ENCODE measurements around the gene FA2H. TPM values are rescaled to one million over a fixed set of nuclear protein-coding genes. Genes with fewer than 3 reads are reported as not detected.

The FA2H gene
- total and polyA plus RNA-seq, 10 of the 15 experiments (the other 5 are each of a cell fraction or from before 2014, with no cell fraction given), result 0.05 to 0.73 (median 0.51) TPM; not detected in 3

DNA sequence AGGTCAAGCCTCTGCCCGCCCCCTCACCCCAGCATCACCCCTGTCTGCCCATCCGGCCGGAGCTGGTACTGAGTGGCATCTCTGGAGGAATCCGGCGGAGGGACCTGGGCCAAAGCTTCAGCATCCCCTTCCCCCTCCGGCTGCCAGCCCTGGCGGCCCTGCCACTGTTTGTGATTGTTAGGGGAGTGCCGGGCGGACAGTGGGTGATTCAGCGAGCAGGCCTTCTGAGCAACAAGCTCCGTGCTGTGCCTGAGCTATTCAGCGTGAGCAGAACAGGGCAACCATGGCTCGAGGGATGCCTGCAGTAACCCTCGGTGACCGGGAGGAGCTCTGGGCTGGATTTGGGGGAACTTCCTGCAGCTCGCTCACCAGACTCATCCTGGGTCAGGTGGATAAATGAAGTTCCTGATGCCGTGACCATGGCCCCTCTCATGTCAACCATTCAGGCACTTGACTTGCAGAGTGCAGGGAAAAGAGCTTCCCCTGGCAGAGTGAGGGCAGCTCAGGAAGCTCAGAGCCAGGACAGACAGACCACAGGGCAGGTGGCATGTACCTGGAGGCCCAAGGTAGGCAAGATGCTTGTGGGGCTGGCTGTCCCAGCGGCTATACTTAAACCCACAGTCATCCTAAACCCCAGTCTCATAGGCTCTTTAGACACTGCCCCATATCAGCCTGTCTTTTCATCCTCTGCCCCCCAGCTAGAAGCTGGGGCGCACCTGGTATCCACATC is 49.6 kb downstream of the FA2H start (continued):
- TF ChIP-seq, protein P1, sequence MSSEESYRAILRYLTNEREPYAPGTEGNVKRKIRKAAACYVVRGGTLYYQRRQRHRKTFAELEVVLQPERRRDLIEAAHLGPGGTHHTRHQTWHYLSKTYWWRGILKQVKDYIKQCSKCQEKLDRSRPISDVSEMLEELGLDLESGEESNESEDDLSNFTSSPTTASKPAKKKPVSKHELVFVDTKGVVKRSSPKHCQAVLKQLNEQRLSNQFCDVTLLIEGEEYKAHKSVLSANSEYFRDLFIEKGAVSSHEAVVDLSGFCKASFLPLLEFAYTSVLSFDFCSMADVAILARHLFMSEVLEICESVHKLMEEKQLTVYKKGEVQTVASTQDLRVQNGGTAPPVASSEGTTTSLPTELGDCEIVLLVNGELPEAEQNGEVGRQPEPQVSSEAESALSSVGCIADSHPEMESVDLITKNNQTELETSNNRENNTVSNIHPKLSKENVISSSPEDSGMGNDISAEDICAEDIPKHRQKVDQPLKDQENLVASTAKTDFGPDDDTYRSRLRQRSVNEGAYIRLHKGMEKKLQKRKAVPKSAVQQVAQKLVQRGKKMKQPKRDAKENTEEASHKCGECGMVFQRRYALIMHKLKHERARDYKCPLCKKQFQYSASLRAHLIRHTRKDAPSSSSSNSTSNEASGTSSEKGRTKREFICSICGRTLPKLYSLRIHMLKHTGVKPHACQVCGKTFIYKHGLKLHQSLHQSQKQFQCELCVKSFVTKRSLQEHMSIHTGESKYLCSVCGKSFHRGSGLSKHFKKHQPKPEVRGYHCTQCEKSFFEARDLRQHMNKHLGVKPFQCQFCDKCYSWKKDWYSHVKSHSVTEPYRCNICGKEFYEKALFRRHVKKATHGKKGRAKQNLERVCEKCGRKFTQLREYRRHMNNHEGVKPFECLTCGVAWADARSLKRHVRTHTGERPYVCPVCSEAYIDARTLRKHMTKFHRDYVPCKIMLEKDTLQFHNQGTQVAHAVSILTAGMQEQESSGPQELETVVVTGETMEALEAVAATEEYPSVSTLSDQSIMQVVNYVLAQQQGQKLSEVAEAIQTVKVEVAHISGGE (CRISPR knock-in tag; IDR thresholded peaks at IDR 0.05), result no peak
- TF ChIP-seq SMAD5 (IDR thresholded peaks at IDR 0.05; ENCODE audit: low read depth) (no peak), EZH2 (IDR thresholded peaks at IDR 0.05; ENCODE audit: borderline replicate concordance, control insufficient read depth, low read depth, low read length) (no peak), MEF2B (IDR thresholded peaks at IDR 0.05; ENCODE audit: partially characterized antibody, poor library complexity, severe bottlenecking) (no peak), RB1 (IDR thresholded peaks at IDR 0.05; ENCODE audit: borderline replicate concordance) (no peak), BACH1 (IDR thresholded peaks at IDR 0.05; ENCODE audit: borderline replicate concordance) (no peak), POLR2AphosphoS5 (IDR thresholded peaks at IDR 0.05; ENCODE audit: low read length) (no peak), GATAD2B (conservative IDR thresholded peaks at IDR 0.05; ENCODE audit: low read depth) (no peak), MLLT1 (IDR thresholded peaks at IDR 0.05) (no peak)
- TF ChIP-seq, protein P2, sequence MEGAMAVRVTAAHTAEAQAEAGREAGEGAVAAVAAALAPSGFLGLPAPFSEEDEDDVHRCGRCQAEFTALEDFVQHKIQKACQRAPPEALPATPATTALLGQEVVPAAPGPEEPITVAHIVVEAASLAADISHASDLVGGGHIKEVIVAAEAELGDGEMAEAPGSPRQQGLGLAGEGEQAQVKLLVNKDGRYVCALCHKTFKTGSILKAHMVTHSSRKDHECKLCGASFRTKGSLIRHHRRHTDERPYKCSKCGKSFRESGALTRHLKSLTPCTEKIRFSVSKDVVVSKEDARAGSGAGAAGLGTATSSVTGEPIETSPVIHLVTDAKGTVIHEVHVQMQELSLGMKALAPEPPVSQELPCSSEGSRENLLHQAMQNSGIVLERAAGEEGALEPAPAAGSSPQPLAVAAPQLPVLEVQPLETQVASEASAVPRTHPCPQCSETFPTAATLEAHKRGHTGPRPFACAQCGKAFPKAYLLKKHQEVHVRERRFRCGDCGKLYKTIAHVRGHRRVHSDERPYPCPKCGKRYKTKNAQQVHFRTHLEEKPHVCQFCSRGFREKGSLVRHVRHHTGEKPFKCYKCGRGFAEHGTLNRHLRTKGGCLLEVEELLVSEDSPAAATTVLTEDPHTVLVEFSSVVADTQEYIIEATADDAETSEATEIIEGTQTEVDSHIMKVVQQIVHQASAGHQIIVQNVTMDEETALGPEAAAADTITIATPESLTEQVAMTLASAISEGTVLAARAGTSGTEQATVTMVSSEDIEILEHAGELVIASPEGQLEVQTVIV (IDR thresholded peaks at IDR 0.05; ENCODE audit: borderline replicate concordance, partially characterized antibody), result no peak
- TF ChIP-seq, protein P3, sequence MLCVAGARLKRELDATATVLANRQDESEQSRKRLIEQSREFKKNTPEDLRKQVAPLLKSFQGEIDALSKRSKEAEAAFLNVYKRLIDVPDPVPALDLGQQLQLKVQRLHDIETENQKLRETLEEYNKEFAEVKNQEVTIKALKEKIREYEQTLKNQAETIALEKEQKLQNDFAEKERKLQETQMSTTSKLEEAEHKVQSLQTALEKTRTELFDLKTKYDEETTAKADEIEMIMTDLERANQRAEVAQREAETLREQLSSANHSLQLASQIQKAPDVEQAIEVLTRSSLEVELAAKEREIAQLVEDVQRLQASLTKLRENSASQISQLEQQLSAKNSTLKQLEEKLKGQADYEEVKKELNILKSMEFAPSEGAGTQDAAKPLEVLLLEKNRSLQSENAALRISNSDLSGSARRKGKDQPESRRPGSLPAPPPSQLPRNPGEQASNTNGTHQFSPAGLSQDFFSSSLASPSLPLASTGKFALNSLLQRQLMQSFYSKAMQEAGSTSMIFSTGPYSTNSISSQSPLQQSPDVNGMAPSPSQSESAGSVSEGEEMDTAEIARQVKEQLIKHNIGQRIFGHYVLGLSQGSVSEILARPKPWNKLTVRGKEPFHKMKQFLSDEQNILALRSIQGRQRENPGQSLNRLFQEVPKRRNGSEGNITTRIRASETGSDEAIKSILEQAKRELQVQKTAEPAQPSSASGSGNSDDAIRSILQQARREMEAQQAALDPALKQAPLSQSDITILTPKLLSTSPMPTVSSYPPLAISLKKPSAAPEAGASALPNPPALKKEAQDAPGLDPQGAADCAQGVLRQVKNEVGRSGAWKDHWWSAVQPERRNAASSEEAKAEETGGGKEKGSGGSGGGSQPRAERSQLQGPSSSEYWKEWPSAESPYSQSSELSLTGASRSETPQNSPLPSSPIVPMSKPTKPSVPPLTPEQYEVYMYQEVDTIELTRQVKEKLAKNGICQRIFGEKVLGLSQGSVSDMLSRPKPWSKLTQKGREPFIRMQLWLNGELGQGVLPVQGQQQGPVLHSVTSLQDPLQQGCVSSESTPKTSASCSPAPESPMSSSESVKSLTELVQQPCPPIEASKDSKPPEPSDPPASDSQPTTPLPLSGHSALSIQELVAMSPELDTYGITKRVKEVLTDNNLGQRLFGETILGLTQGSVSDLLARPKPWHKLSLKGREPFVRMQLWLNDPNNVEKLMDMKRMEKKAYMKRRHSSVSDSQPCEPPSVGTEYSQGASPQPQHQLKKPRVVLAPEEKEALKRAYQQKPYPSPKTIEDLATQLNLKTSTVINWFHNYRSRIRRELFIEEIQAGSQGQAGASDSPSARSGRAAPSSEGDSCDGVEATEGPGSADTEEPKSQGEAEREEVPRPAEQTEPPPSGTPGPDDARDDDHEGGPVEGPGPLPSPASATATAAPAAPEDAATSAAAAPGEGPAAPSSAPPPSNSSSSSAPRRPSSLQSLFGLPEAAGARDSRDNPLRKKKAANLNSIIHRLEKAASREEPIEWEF (IDR thresholded peaks at IDR 0.05; ENCODE audit: insufficient replicate concordance, low read depth, low read length), result no peak
